Right lung (tissue), 10 donors: ENCODE results near the gene SCFD1. TPM values are rescaled to one million over a fixed set of nuclear protein-coding genes. Genes with fewer than 3 reads are reported as not detected.
"Not testable (repeated sequence)": the region's sequence is repeated elsewhere in the genome, so short reads cannot be mapped to it uniquely, and the experiment has no call there.

Experiments
- DNase-seq, 2 donors: peaks; one replicate each; pipeline ENCODE4 v3.0.0-alpha.2; 2013
- long read RNA-seq, 8 donors: transcript quantifications; one replicate each; lab custom pipeline, GENCODE V29; 2026
- polyA plus RNA-seq, 5 donors: library from polyadenylated mRNA; unstranded; fragments of 120-200 nt; gene quantifications; one replicate each; pipeline versions ENCODE4 v1.2.1 to v1.2.3, GENCODE V29; 2013; ENCODE audit warnings: inconsistent platforms in 1 of 5, low replicate concordance in 1 of 5; ENCODE audit not compliant: insufficient read length in 5 of 5, insufficient read depth in 1 of 5

The SCFD1 gene
- 100 to 1,000 TPM in 3 of 5 donors, 10 to 100 TPM in 2; 81.8 to 109 (median 101) TPM for polyA plus RNA-seq
- long read RNA-seq, donor 1, transcript SCFD1-203 (25 exons, 2,359 nt) = minor isoform, 5 of 16 reads
- long read RNA-seq, donor 1, transcript SCFD1-209 (2 exons, 574 nt) = major isoform, 9 of 16 reads
- long read RNA-seq, donor 1, partial matches to known transcripts = 0 of 16 reads
- long read RNA-seq, donor 1, other reads (novel, unspliced or antisense) = 0 of 16 reads
- long read RNA-seq, donor 2, partial matches to known transcripts = 0 of 9 reads
- long read RNA-seq, donor 2, other reads (novel, unspliced or antisense) = 0 of 9 reads
- long read RNA-seq, donor 3, transcript SCFD1-203 (25 exons, 2,359 nt) = major isoform, 5 of 23 reads
- long read RNA-seq, donor 3, partial matches to known transcripts = 8 of 23 reads
- long read RNA-seq, donor 3, other reads (novel, unspliced or antisense) = 0 of 23 reads
- long read RNA-seq, donor 4, partial matches to known transcripts = 7 of 11 reads
- long read RNA-seq, donor 4, other reads (novel, unspliced or antisense) = 0 of 11 reads
- long read RNA-seq, donor 5, partial matches to known transcripts = 0 of 9 reads
- long read RNA-seq, donor 5, other reads (novel, unspliced or antisense) = 0 of 9 reads
- long read RNA-seq, donor 6, transcript SCFD1-203 (25 exons, 2,359 nt) = major isoform, 8 of 21 reads
- long read RNA-seq, donor 6, partial matches to known transcripts = 0 of 21 reads
- long read RNA-seq, donor 6, other reads (novel, unspliced or antisense) = 0 of 21 reads
- long read RNA-seq, donor 7, transcript SCFD1-203 (25 exons, 2,359 nt) = major isoform, 11 of 20 reads
- long read RNA-seq, donor 7, partial matches to known transcripts = 0 of 20 reads
- long read RNA-seq, donor 7, other reads (novel, unspliced or antisense) = 0 of 20 reads
- long read RNA-seq, donor 8, partial matches to known transcripts = 0 of 3 reads
- long read RNA-seq, donor 8, other reads (novel, unspliced or antisense) = 0 of 3 reads

DNA sequence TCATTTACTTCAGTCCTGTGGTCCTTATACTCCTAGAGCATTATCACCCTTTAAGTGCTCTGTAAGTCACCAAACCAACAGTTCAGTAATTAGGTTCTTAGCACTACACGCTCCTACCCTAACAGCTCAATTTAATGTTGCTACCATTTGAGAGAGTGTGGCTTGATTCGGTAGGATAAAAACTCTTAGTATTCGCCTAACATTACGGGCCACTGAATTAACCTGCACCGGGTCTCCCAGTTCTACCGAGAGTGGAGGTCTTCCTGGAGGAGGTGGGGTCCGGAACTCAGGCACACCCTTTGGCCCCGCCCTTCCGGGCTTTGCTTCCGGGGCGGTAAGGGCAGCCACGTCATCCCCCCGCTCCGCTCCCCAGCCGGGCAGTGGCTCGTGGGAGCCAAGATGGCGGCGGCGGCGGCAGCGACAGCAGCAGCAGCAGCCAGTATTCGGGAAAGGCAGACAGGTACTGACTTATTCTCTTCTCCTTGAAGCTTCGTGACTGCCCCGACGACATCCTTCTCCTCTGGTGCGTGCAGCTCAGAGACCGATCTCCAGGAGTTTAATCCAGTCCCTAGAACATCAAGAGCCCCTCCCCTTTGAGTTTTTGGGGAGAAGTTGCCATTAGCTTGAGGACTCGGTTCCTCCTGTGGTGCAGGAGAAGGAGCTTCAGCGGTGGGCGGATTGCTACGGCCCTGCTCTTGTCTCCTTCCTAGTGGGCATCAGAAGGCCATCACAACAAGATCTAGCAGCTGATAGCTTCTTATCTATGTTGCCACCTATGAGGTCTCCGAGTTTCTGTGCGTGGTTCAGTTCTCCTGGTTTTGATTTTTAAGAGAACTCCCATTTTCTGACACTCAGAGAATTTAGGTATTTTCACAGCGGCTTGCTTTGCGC, at the start of gene SCFD1:
Gene SCFD1 (plus strand): TSS at position 380 of the 891 bp plus-strand sequence. CDS start 20 bp downstream, at position 400.
- DNase-seq = peak; percentile 89 to 92

- DNase-seq = no peak
These were observed 49.3 kb upstream of the SCFD1 start for GRCh38 chr14:30572771-30573170.

- DNase-seq = no peak
These were observed 48.8 kb upstream of the SCFD1 start for GRCh38 chr14:30573226-30573814.

DNA sequence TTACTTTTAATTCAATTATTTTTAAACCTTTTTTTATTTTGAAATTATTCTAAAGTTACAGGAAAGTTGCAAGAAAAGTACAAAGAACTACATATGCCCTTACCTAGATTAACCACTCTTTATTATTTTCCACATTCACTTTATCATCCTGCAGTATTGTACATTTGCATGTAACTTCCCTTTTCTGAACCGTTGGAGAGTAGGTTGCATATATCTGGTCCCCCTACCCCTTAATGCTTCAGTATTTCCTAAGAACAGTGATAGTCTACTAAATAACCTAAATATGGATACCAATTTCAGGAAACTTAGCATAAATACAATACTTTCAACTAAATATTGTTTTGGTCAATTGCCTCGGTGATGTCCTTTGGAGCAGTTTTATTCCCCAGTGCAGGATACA, 48.2 kb upstream of the SCFD1 start:
- no peak for DNase-seq

- DNase-seq = not testable (repeated sequence)
These were observed 47.3 kb upstream of the SCFD1 start for GRCh38 chr14:30574777-30575176.

GRCh38 chr14:30576333-30576732, 45.8 kb upstream of the SCFD1 start:
- DNase-seq = not testable (repeated sequence)

DNA sequence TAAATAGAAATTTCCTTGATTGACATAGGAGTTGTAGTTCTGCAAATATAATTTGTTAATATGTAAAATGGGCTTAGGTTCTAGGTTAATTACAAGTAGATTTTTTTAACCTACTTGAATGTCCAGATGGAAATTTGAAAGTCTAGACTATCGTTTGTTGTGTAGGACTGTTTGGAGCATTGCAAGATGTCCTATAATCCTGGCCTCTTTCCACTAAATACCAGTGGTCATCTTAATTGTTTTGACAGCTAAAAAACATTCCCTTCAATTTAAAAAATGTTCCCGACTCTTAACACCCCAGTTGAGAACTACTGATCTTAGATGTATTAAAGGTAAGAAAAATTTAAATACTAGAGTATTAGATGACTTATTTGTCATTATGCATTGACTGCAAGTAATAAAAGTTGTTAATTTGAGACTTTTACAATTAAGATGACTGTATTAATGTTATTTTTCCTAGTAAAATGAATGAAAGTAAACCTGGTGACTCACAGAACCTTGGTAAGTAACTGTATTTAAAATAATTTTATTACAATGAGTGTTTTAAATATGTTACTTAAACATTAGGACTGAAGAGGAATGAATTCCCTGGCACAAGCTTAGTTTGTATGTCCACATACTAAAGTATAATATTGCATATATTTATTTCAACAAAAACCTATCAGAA, 41.4 kb upstream of the SCFD1 start:
- no peak for DNase-seq

DNA sequence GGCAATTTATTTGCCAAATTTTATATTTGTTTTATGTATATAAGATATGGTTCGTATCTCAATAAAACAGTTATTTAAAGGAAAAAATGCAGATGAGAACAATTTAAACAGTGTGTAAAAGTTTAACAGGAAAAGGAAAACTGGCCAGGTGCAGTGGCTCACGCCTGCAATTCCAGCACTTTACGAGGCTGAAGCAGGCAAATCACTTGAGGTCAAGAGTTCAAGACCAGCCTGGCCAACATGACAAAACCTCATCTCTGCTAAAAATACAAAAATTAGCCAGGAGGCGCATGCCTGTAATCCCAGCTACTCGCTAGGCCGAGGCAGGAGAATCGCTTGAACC, 40.9 kb upstream of the SCFD1 start:
- DNase-seq = no peak

GRCh38 chr14:30582376-30582775, 39.7 kb upstream of the SCFD1 start:
- no peak for DNase-seq

DNA sequence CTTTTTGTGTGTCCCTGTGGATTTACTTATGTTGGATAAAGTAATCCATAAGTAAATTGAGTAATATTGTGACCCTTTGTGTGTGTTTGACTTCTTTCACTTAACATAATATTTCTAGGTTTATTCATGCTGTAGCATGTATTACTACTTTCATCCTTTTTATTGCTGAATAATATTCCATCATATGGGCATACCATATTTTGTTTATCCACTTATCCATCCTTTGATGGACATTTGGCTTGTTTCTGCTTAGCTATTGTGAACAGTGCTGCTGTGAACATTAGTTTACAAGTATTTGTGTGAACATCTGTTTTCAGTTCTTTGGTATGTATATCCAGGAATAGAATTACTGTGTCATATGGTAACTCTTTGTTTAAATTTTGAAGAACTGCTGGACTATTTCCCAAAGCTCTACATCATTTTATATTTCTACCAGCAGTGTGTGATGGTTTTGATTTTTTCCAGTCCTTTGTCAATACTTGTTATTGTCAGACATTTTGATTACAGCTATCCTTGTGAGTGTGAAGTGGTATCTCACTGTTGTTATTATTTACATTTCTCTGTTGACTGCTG, 38.0 kb upstream of the SCFD1 start:
- no peak for DNase-seq

DNA sequence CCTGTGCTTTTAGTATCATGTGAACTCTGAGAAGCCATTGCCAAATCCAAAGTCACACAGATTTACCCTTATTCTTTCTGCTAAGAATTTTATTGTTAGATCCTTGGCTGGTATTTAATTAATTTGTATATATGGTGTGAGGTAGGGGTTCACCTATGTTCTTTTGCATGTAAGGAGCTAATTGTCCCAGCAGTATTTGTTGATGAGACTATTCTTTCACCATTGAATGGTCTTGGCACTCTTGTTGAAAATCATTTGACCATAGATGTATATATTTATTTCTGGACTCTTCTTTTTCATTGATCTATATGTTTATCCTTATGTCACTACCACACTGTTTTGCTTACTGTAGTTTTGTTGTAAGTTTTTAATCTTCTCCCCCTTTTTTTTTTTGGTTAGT, 36.9 kb upstream of the SCFD1 start:
- DNase-seq = no peak

GRCh38 chr14:30587141-30587540, 35.0 kb upstream of the SCFD1 start:
- no peak for DNase-seq

DNA sequence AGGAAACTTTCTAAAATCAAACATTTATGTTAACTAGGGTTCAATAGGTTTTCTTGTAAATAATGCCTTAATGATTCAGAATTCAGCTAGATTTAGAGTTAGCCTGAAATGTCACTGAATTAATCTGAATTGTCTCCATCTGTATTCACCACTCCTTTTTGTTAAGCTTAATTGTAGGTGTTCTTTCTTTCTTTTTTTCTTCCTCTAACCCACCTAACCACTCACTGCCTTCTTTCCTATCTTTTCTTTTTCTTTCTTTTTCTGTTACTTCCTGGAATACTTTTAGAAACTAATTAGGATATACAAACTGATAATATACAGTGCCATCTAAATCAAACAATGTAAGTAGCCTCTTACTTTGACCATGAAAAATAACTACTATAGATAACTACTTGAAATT, 33.2 kb upstream of the SCFD1 start:
- no peak for DNase-seq

- DNase-seq = no peak
These were observed 25.2 kb upstream of the SCFD1 start for GRCh38 chr14:30596935-30597334.

- no peak for DNase-seq
These were observed 24.6 kb upstream of the SCFD1 start for GRCh38 chr14:30597504-30597903.

GRCh38 chr14:30600922-30601918, 20.9 kb upstream of the SCFD1 start:
- no peak for DNase-seq

GRCh38 chr14:30603402-30603801, 18.7 kb upstream of the SCFD1 start:
- DNase-seq = no peak

- DNase-seq = not testable (repeated sequence)
These were observed 17.4 kb upstream of the SCFD1 start for GRCh38 chr14:30604696-30605095.
